Stomach (tissue), 4 donors: Measurements from ENCODE around the gene GORASP1.

Experiments used
- CTCF ChIP-seq, 7 experiments: fragments of 450-650 bp in 4 of 7; fragments of 200-600 bp in 3 of 7; sonication (generic) in 3 of 7; IDR thresholded peaks; one replicate each; pipeline ENCODE4 v1.5.1; 2016 to 2019; ENCODE audit warnings: antibody characterized with exemption in 7 of 7, control low read depth in 2 of 7, mild to moderate bottlenecking in 1 of 7
- EP300 ChIP-seq: sonication (generic); formaldehyde crosslinking; IDR thresholded peaks from one replicate; pipeline ENCODE4 v1.6.1; 2017; ENCODE audit warnings: antibody characterized with exemption

DNA sequence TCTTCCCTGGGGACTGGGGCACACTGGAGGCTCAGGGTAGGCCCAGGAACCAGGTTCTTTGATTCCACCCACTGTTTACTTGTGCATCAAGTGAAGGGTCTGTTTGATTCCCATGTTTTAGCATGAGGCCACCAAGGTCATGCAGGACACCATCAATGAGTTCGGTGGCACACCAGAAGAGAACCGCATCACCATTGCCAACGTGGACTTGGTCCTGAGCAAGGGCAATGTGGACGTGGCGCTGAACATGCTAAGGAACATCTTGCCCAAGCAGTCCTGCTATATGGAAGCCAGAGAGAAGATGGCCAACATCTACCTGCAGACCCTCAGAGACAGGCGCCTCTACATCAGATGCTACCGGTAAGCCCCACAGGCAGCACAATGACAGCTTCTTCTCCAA is 21.5 kb upstream of the GORASP1 start:
- TF ChIP-seq CTCF (IDR thresholded peaks at IDR 0.05) = no peak
- no peak for TF ChIP-seq EP300
